ENCODE measurements around the gene SPOCK2.

The SPOCK2 gene

GRCh38 chr10:72069751-72070526, 18.4 kb downstream of the SPOCK2 start:
- FAIRE-seq = no peak

- FAIRE-seq = no peak
Observed at GRCh38 chr10:72068901-72069446, 19.4 kb downstream of the SPOCK2 start.

GRCh38 chr10:72068126-72068765, 20.1 kb downstream of the SPOCK2 start:
- no peak for FAIRE-seq

- FAIRE-seq = no peak
Observed at GRCh38 chr10:72067463-72068125, 20.8 kb downstream of the SPOCK2 start.

- FAIRE-seq = no peak
Observed at GRCh38 chr10:72066318-72067284, 21.8 kb downstream of the SPOCK2 start.

- FAIRE-seq = no peak
Observed at GRCh38 chr10:72065439-72066025, 22.8 kb downstream of the SPOCK2 start.

GRCh38 chr10:72063703-72064391, 24.5 kb downstream of the SPOCK2 start:
- no peak for FAIRE-seq

- no peak for FAIRE-seq
Observed at GRCh38 chr10:72062832-72063702, 25.3 kb downstream of the SPOCK2 start.

- no peak for FAIRE-seq
Observed at GRCh38 chr10:72062382-72062781, 26.0 kb downstream of the SPOCK2 start.

GRCh38 chr10:72061930-72062329, 26.4 kb downstream of the SPOCK2 start:
- FAIRE-seq = no peak

GRCh38 chr10:72061491-72061890, 26.9 kb downstream of the SPOCK2 start:
- no peak for FAIRE-seq

- no peak for FAIRE-seq
Observed at GRCh38 chr10:72059843-72060822, 28.2 kb downstream of the SPOCK2 start.

- no peak for FAIRE-seq
Observed at GRCh38 chr10:72058989-72059842, 29.1 kb downstream of the SPOCK2 start.

- no peak for FAIRE-seq
Observed at GRCh38 chr10:72058347-72058898, 29.9 kb downstream of the SPOCK2 start.

- no peak for FAIRE-seq
Observed at GRCh38 chr10:72056932-72057751, 31.2 kb downstream of the SPOCK2 start.

- FAIRE-seq = no peak
Observed at GRCh38 chr10:72056113-72056512, 32.2 kb downstream of the SPOCK2 start.

GRCh38 chr10:72053690-72054089, 34.7 kb downstream of the SPOCK2 start:
- no peak for FAIRE-seq
